SIG-M5 (cell line): ENCODE data around the gene TXNRD1.
"Not testable (repeated sequence)": the region's sequence is repeated elsewhere in the genome, so short reads cannot be mapped to it uniquely, and the experiment has no call there.

Experiments used
- DNase-seq: peaks from one replicate; lab custom pipeline; 2025; lab: John Stamatoyannopoulos, UW

TXNRD1 gene

DNA sequence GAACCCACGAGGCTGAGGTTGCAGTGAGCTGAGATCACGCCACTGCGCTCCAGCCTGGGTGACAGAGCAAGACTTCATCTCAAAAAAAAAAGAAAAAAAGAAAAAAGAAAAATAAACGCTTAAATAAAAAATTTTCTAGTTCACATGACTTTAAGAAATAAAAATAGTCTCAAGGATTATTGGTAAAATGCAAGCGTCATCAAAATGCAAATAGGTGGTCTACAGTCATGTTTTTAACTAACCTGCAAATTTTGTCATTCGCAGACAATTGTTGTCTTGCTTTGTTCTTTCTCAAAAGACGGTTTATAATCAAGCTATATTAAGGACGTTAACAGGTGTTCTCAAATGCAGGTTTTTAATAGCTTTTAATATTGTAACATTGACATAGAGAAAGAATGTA lies 22.4 kb downstream of the TXNRD1 start:
- no peak for DNase-seq

DNA sequence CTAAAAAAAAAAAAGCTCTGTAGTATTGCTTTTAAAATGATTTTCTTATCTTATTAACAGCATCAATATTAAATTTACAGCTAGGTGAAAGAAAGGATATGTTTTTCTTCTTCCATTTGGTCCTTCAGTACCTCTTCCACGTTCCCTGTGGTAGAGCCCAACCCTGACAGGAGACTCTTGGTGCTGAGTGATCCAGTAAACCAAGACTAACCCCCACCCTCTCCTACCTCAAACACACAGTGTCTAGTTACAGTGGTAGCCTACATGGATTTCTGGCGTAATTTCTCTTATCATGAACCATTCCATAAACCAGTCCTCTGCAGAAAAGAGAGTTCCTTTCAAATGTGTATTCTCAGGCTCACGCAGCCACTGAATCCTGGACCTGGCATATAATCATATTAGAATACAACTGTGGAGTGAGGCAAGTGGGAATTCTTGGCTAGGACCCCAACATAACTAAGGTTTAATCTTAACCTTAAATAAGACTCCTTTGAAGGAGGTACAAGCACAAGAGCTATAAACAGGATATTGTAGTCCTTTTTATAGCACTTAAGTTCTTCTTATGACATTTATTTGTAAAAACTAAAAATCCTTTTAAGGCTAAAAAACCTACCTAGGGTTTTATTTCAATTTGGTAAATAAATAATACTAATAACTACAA lies 27.1 kb downstream of the TXNRD1 start:
- DNase-seq: no peak

DNA sequence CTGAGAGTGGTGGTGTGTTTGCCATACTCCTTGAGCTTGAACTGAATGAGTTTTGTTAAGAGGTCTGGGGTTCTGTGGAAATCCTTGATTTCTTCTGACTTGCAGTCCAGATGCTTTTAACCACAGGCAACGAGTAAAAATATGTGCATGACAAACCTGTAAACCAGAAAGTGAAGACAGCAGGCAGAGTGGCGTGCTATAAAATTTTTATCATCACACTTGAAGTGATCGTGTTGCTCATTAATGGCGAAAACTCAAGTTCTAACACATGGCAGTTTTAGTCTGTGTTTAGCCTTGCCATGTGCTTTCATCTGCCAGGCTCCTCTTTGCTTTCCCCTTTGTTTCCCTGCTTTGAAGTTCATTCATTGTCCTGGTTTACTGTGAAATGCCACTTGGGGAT lies 28.0 kb downstream of the TXNRD1 start:
- no peak for DNase-seq

GRCh38 chr12:104243971-104244370 lies 28.4 kb downstream of the TXNRD1 start:
- DNase-seq: no peak

DNA sequence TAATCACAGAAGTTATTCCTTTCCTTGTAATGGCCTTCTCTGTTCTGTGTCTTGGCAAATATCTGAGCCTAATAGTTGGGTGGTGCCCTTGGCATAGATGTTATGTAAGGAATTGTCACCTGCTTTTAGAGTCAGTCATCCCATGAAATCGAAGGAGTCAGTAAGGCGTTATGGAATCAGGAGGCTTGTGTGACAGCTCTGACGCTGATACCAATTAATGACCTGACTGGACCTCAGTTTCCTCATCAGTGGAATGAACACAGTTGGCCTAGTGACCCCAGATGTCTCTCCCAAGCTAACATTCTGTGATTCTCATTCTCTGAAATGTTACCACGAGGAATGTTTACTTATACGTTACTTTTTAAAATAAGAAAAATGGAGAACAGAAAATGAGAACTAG lies 32.1 kb downstream of the TXNRD1 start:
- no peak for DNase-seq

DNA sequence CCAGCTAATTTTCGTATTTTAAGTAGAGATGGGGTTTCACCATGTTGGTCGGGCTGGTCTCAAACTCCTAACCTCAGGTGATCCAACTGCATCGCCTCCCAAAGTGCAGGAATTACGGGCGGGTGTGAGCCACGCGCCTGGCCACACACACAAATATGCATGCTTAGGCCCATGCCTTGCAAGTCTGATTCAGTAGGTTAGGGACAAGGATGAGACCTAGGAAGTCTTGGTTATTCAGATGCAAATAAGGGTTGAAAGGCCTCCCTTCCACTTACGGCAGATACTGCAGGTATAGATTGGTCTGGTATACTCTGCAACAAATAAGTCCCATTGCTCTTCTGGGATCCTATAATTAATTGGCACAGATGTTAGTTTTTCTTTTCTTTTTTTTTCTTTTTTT lies 32.9 kb downstream of the TXNRD1 start:
- DNase-seq: no peak

GRCh38 chr12:104249017-104249416 lies 33.4 kb downstream of the TXNRD1 start:
- DNase-seq: no peak

DNA sequence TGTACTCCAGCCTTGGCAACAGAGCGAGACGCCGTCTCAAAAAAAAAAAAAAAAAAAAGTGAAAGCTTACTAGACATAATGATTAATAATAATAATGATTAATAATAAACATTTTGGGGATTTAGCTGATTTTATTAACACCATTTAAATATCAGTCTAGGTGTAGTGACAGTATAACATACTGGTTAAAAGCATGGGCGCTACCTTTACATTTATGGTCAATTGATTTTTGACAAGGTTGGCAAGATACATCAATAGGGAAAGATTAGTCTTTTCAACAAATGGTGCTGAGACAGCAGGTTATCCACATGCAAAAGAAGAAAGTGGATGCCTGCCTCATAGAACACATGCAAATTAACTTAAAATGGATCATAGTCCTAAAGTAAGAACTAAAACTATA lies 34.3 kb downstream of the TXNRD1 start:
- no peak for DNase-seq

DNA sequence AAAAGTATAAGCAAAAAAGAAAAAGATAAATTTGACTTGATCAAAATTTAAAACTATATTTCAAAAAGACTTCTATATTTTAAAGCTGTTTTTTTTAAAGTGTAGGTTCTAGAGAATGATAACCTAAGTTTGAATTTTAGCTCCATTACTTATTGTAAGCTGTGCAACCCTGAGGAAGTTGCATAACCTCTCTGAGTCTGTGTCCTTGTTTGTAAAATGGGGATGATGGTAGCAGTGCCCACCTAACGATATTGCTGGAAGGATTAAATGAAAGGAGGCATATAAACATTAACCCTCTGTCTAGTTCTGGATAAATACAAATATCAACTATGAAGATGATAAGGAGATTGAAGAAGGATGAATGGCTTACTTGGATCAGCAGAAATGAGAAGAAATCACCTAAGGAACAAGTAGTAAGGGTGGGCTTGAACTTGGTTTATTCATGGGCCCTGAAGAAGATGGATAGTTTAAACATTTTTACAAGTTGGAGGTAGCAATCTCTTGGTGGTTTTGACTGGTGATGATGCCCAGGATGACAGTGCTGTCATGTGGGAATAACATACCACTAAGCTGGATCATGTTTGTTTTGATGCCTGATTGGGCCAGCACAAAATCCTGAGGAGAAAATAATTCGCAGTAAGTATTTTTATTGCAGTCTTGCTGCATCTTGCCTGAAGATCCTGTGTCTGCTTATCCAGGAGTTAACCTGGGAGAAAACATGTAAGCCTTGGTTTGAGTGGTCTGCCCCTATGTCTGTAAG lies 35.0 kb downstream of the TXNRD1 start:
- DNase-seq: no peak

DNA sequence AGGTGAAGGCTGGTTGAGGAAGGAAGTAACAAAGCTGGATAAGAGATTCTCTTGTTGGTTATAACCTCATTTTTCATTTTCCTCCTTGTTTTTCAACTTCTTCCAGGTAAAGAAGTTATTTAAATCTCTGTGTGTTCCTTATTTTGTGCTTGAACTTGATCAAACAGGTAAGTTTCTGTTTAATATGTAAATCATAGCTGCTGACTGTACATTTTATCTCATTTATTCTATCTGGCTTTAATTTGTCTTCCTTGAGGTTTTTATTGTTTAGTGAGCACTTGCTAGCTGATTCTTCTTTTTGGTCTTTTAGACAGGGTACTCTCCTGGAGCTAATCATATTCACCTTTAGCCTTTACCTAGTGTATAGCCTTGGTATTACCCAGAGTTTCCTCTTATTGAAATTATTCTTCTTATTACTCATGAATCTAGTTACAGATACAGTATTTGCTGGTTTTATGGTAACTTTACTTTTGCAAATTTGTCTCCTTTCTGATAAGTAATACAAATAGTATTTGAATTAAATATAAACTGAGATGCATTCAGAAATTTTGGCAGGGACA lies 42.4 kb downstream of the TXNRD1 start:
- no peak for DNase-seq

DNA sequence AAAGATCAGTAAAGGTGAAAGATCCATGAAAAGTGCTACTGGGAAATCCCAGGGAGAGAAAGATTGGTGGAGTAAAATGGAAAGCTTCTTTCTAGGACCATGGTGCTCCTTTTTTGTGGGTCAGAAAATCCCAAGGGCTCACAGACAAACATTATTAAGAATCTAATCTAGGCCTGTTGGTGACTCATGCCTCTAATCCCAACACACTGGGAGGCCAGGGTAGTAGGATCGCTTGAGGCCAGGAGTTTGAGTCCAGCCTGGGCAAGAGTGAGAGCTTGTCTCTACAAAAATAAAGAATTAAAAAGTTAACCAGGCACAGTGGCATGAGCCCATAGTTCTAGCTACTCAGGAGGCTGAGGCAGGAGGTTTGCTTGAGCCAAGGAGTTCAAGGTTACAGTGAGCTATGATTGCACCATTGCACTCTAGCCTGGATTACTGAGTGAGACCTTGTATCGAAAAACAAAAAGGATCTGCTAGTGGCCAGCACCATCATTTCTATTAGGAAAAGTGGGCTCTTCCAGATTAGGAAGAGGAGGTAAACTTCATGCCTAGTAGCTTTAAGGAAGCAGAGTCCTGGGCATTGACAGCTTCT lies 43.0 kb downstream of the TXNRD1 start:
- no peak for DNase-seq

- no peak for DNase-seq
These were observed 47.4 kb downstream of the TXNRD1 start for GRCh38 chr12:104263026-104263425.

- no peak for DNase-seq
These were observed 48.2 kb downstream of the TXNRD1 start for GRCh38 chr12:104263580-104264358.

GRCh38 chr12:104265436-104265835 lies 49.9 kb downstream of the TXNRD1 start:
- not testable (repeated sequence) for DNase-seq

DNA sequence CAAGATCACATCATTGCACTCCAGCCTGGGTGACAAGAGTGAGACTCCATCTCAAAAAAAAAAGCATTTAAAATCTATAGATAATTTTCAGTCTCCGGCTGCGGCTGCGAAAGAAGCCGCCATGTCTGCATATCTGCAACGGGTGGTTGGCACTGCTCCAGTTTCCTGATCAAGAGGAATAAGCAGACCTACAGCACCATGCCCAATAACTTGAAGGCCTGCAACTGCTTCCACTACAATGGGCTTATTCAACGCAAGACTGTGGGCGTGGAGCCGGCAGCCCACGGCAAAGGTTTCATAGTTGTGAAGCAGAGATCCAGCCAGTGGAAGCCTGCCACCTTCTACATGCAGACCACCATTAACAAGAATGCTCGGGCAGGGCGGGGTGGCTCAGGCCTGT lies 57.4 kb downstream of the TXNRD1 start:
- no peak for DNase-seq

DNA sequence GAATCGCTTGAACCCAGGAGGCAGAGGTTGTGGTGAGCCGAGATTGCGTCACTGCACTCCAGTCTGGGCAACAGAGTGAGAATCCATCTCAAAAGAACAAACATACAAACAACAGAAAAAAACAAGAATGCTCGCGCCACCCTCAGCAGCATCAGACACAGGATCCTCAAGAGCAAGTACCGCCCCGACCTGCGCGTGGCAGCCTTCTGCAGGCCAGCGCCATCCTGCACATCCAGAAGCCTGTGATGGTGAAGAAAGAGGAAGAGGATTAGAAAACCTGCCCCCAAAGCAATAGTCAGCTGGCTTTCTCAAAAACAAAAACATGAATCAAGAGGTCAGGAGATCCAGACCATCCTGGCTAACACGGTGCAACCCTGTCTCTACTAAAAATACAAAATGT lies 57.9 kb downstream of the TXNRD1 start:
- no peak for DNase-seq

DNA sequence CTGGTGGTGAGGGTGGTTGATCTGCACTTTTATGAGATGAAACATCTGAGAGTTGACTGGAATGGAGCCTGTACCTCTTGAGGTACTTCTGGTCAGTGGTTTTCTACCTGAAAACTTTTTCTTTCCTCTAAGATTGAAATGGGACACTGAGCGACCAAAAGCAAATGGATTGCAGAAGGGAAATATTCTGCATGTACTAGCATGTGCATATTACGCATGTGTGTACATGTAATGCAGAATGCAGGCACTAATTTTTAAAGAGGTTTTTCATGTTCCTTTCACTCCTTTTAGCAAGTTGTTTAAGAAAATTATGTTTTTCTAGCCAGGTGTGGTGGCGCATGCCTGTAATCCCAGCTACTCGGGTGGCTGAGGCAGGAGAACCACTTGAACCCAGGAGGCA lies 59.2 kb downstream of the TXNRD1 start:
- DNase-seq: no peak

- DNase-seq: no peak
These were observed 60.1 kb downstream of the TXNRD1 start for GRCh38 chr12:104275689-104276088.

- no peak for DNase-seq
These were observed 60.9 kb downstream of the TXNRD1 start for GRCh38 chr12:104276273-104277131.

DNA sequence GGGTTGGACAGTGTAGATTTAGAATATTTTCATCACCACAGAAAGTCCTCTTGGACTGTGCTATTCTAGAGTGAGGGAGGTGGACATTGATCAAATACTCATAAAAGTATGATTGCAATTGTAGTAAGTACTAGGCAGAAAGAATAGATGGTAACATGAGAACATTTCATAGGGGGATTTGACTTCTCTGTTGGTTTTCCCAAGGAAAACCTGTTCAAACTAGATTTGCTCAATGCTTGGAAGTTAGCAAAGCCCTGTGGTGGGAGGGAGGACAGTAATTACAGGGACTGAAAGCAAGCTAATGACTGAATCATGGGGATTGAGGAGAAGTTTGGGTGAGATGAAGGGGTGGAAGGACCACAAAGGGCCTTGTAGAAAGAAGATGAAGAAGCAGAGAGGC lies 63.6 kb downstream of the TXNRD1 start:
- no peak for DNase-seq

GRCh38 chr12:104280111-104280510 lies 64.5 kb downstream of the TXNRD1 start:
- DNase-seq: no peak
